NOMO-1 treated with DMSO at 0.1 percent for 48 hours (cell line): Measurements from ENCODE around the gene ANKS6.

Source experiments
- DNase-seq: peaks from one replicate; lab custom pipeline; 2025; ENCODE audit not compliant: unreplicated experiment; lab: John Stamatoyannopoulos, UW

Gene ANKS6

GRCh38 chr9:98738741-98739140, 57.6 kb downstream of the ANKS6 start:
- no peak for DNase-seq

DNA sequence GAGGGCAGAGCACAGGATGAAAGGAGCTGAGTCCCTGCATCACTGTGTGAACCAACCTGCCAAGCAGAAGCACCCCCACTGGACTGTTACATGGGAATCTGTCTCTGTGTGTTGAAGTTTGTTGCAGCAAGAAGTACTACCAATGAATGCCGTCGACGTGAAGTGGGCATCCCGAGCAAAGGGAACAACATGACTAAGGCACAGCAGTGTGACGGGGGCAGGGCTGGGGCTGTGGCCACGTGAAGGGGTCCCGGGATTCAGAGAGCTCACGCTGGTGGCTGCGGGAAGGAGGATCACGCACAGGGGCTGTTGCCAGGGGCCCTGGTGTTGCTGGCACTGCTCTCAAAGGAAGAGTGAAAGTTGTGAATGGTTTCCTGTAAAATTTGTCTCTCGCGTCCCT, 60.1 kb downstream of the ANKS6 start:
- no peak for DNase-seq

DNA sequence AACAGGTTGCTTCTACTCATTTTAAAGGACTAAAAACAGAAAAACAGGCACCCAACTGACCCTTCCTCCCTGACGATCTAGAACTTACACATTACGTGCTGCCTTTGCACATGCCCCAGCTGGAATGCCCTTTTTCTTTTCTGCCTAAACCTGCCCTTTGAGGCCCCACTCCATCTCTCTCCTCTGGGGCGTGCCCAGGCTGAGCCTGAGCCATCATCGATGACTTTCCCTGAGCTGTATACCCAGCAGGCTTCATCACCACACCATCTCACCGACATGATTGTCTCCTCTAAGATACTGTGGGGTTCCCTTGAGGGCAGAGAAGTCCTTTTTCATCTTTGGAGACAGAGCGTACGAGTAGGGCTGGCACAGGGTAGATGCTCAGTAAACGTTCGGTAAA, 63.6 kb downstream of the ANKS6 start:
- DNase-seq: no peak

GRCh38 chr9:98732091-98732490, 64.3 kb downstream of the ANKS6 start:
- DNase-seq: no peak

DNA sequence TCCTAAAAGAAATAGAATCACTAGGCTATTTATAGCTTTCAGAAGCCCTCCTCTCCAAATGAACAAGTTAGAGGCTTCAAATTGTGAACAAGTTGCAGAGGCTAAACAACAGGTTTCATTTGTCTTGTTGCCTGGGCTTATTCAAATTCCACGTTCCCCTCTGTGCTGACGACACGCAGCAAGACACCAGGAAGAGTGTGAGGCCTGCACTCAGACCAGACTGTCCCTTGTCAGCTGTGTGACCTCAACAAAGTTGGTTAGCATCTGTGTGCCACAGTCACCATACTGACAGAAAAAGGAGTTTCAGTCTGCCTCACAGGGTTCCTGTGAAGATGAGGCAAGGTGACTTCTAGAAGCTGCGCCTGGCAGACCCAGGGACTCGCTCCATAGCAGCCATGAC, 65.5 kb downstream of the ANKS6 start:
- DNase-seq: no peak

DNA sequence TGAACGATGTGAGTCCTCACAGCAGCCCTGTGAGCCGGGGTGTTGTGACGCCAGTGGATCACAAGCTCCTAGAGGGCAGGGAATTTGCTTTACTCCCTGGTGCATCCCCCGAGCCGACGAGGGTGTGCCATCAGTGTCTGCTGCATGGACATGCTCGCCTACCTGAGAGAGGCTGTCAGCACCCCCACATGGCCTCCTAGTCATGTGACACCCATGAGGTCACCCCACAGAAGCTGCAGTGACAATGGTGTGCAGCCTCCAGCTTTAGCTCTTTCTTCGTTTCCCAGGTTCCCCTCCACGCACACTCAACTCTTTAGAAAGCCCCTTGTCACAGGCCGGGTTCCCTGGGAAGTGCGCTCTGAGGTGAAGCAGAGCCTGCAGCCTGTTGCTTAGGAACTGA, 67.9 kb downstream of the ANKS6 start:
- DNase-seq: no peak

- no peak for DNase-seq
Observed at GRCh38 chr9:98727428-98727827, 68.9 kb downstream of the ANKS6 start.

GRCh38 chr9:98726735-98727134, 69.6 kb downstream of the ANKS6 start:
- DNase-seq: peak; percentile 84

- DNase-seq: no peak
Observed at GRCh38 chr9:98724810-98725530, 71.4 kb downstream of the ANKS6 start.

GRCh38 chr9:98721643-98722042, 74.7 kb downstream of the ANKS6 start:
- DNase-seq: no peak

DNA sequence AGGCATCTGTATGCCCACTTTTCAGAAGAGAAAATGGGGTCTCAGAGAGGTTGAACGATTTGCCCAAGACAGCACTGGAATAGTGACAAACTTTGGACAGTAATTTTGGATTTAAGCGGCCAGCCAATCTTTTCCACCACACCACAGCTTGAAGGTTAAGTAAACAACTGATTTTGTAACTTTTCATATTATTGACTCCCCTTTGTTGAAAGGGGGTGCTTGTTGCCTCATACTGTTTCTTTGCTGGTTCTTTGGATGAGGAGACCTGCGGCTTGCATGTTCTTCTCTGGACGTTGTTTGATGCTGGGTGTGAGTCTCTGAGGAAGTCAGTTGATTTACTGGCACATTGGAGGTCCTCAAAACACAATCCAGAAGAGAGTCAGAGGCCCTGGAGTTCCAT, 76.0 kb downstream of the ANKS6 start:
- DNase-seq: no peak

DNA sequence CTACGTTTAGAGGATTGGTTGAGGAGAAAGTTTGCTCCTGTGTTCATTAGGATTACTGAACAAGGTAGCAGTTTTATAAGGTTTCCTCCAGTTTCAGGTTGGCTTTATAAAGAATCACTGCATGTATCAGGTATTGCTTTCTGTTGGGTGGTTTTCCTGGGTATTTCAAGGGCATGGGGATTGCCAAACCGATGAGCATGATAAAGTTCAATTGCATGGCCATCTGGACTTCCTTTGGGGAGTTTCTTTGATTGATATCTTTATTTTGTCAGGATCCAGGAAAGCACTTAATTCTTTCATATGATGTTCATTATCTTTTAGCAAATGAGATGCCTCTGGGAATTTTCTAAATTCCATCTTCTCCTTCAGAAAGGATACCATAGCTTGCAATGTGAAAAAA, 77.3 kb downstream of the ANKS6 start:
- no peak for DNase-seq

- DNase-seq: no peak
Observed at GRCh38 chr9:98714833-98715232, 81.5 kb downstream of the ANKS6 start.

DNA sequence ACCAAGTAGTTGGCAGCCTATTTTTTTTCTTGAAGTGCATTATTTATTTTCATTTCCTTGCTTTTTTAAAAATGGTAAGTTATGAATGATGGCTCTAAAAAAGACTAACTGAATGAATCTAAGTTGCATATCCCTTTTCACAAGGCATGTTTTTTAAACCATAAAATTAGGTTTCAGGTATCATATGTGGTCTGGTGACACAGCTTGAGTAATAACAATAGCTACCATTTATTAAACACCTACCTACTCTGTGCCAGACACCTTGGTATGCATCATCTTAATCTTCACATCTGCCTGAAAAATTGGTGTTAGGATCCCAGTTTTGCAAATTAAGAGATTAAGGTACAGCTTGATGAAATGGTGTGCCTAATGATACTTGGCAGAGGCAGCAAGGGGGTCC, 83.4 kb downstream of the ANKS6 start:
- no peak for DNase-seq

DNA sequence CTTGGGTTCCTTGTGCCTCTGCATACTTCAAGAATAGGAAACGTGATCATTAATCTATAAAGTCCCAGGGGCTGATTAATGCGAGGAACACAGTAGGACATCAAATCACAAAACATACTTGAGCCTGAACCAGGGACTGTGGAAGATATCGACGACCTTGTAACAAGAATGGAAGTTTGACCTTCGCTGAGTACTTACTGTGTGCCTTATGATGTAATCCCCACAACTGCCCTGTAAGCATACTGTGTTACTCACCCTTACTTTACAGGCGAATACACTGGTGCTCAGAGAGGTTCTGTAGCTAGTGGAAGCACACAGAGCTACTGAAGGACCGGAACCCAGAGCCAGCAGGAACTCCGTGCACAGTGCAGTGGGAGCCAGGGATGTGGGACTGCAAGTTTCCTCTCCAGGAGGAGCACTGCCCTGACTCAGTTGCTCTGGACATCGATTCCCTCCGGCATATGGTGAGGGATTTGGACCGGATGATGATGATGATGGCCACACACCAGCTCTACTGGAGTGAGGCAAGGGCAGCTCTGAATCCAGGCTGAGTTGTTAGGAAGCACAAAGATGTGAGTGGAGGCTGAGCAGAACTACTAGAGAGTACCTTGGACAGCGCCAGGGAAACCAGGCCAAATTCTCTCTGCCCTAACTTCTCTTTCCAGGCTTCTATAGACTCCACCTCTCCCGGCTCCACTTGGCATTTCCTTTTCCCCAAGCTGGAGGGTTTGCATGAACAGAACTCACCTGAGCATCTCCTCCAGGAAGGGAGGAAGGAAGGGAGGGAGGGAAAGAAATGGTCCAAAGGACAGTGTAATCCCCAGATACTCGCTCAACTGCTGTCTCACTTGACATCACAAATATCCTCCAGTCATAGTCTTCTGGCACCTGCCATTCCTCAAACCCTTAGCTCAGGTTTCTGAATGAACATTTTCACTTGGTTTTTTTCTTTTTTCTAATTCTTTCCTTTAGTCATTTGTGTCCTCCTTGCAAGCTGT, 86.1 kb downstream of the ANKS6 start:
- DNase-seq: no peak

DNA sequence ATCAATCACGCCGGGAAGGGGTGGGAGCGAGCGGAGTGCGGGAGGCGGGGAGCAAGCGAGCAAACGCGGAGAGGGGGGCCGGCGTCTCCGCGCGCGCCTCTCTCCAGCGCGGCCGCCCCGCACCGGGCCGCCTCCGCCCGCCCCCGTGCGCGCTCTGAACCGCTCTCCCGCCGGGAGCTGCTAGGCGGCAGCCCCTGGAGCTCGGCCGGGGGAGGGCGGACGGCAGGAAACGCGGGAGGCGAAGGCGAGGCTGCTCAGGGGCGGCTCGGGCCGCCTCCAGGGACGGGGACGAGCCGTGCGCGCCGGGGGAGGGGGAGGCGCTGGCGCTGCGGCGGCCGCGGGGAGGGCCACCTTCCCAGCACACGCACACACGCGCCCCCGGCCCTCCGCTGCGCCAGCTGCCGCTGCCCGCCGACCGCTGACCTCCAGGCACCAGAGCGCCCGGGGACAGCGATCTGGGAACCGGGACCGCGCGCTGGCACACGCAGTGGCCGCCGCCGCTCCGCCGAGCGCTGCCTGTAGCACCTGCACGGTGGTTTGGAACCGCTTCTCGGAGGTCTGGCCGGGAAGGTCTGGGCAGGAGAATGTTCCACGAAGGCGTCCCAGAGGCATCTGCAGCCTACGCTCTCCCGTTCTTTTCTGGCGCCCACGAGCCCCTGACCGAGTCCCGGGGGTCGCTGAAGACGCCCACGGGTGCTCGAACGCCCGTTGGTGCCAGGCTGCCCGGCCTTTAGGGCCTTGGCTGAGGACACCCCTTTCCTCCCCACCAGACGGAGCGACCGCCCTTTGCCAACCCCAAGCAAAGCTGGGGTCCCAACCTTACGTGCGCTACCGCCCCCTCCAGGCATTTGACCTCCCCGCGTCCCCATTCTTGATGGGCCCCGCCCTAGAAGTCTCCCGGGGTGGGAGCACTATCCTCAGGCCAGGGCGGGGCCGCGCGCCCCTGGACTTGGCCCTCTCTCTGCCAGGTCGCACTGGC, 87.1 kb downstream of the ANKS6 start, which contains the start of gene GABBR2:
TSS of gene GABBR2 (minus strand) at position 3 of the 979 bp plus-strand sequence. CDS start 198 bp downstream, outside the sequence.
- DNase-seq: no peak

DNA sequence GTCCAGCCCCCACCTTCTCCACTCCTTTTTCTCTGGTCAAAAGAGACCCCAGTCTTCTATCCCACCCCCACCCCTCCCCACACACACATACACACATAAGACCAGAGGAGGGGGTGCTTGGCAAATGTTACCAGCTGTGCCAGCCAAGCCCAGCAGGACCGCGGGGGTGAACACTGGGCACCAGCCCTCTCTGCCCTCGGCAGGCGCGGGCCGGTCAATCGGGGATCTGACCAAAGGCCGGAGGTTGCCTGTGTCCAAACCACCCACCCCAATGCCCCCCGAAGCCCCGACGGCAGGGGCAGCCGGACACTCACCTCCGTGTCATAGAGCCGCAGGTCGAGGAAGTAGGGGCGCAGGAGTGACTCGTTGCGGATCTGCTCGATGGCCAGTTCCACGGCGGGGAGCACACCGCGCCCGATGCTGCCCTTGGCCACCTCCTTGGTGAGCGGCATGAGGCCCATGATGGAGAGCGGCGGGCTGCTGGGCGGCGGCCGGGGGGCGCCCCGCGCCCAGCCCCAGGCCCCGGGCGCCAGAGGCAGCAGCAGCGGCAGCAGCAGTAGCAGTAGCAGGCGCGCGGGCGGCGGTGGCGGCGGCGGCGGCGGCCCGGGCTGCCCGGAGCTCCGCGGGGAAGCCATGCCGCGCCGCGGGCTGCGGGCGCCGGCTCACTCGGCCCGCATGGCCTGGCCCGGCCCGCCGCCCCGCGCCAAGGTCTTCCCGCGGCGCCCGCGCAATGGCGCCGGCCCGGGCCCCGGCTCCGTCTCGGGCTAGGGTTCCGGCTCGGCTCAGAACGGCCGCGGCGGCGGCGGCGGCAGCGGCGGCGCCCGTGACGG, 88.0 kb downstream of the ANKS6 start:
- no peak for DNase-seq

DNA sequence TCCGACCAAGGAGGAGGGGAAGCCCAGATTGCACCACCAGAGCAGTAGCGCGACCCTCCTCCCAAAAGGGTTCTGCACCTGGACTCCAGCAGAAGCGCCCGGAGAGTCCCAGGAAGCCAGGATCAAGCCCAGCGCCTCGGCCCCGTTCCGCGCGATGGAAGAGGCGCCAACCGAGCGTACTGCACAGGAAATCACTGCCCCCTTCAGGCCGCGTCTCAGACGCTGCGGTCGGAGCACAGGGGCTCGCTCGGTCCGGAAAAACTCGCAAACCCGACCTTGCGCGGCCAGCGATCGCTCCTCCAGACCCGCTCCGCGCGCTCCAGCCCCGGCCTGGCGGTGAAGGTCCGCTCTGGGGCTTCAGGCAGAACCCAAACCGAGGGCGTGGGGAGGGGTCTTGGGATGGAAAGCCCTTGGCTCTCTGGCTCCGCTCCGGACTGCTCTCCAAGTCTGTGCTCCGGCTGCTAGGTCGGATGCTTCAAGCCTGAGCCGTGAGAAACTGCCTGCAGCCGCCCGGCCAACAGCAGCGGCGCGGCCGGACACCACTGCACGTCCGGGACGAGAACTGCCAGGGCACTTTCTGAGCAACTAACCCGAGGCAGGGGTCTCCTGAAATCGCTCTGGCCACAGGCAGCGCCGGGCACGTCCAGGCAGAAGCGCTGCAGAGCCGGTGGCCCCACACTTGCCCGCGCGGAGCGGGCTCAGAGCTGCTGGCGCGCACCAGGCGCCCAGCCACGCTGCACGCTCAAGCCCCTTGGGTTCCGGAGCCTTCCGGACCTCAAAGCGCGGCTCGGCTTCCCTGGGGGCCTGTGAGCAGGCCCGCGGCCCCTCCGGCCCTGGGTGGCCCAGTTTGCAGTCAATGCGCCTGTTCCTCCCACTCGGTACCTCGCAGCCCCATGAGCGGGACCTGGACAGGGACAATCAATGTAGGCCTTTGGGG, 88.9 kb downstream of the ANKS6 start:
- DNase-seq: peak; percentile 54

- no peak for DNase-seq
Observed at GRCh38 chr9:98706651-98707165, 89.6 kb downstream of the ANKS6 start.
